Liver (tissue), 9 donors: ENCODE results near the gene ATG16L1. TPM values are rescaled to one million over a fixed set of nuclear protein-coding genes. Genes with fewer than 3 reads are reported as not detected.

Experiments
- DNase-seq: peaks from one replicate; pipeline ENCODE4 v3.0.0-alpha.2; 2017; ENCODE audit warnings: low spot score
- H3K27ac ChIP-seq, 2 donors: one replicate each; pipeline ENCODE4 v1.7.0; 2013; ENCODE audit warnings: inconsistent platforms in 2 of 2, low read length in 2 of 2, control low read depth in 1 of 2, low read depth in 1 of 2, mild to moderate bottlenecking in 1 of 2
- H3K27me3 ChIP-seq, 4 donors: one replicate each; pipeline versions ENCODE4 v1.6.1 to v1.7.0; 2013; ENCODE audit warnings: low read length in 3 of 4, inconsistent platforms in 1 of 4, mild to moderate bottlenecking in 1 of 4, moderate library complexity in 1 of 4; ENCODE audit not compliant: control insufficient read depth in 4 of 4, insufficient read depth in 4 of 4
- H3K36me3 ChIP-seq, 4 donors: one replicate each; pipeline versions ENCODE4 v1.6.1 to v1.7.0; 2013; ENCODE audit warnings: low read length in 3 of 4, mild to moderate bottlenecking in 3 of 4, low read depth in 1 of 4, moderate library complexity in 1 of 4; ENCODE audit not compliant: control insufficient read depth in 4 of 4, insufficient read depth in 3 of 4
- H3K4me1 ChIP-seq, 4 donors: one replicate each; pipeline versions ENCODE4 v1.6.1 to v1.7.0; 2013; ENCODE audit warnings: low read length in 3 of 4, mild to moderate bottlenecking in 3 of 4, moderate library complexity in 1 of 4; ENCODE audit not compliant: control insufficient read depth in 4 of 4, insufficient read depth in 4 of 4
- H3K4me3 ChIP-seq, 3 donors: one replicate each; pipeline versions ENCODE4 v1.6.1 to v1.7.0; 2013; ENCODE audit warnings: low read length in 3 of 3, control low read depth in 1 of 3, low read depth in 1 of 3, mild to moderate bottlenecking in 1 of 3
- H3K9ac ChIP-seq, 2 donors: one replicate each; pipeline ENCODE4 v1.7.0; 2013; ENCODE audit warnings: low read length in 2 of 2, mild to moderate bottlenecking in 2 of 2, moderate library complexity in 2 of 2, control low read depth in 1 of 2, low read depth in 1 of 2
- H3K9me3 ChIP-seq, 4 donors: one replicate each; pipeline versions ENCODE4 v1.6.1 to v1.7.0; 2013; ENCODE audit warnings: low read length in 3 of 4; ENCODE audit not compliant: control insufficient read depth in 4 of 4
- ATF3 ChIP-seq: IDR thresholded peaks from 2 replicates; pipeline ENCODE4 v1.6.1; 2016; ENCODE audit warnings: antibody characterized with exemption
- CTCF ChIP-seq: fragments of 150-350 bp; IDR thresholded peaks from 2 replicates; pipeline ENCODE4 v1.5.1; 2017; ENCODE audit warnings: improper control_type of control experiment, low read depth, low read length; ENCODE audit not compliant: missing input control
- EGR1 ChIP-seq, 2 donors: IDR thresholded peaks; 2 replicates each; pipeline ENCODE4 v1.6.1; 2016 to 2018; ENCODE audit warnings: antibody characterized with exemption in 2 of 2, low read depth in 2 of 2
- FOXA1 ChIP-seq: IDR thresholded peaks from 2 replicates; pipeline ENCODE4 v1.6.1; 2016; ENCODE audit warnings: antibody characterized with exemption
- FOXA2 ChIP-seq: IDR thresholded peaks from 2 replicates; pipeline ENCODE4 v1.6.1; 2016; ENCODE audit warnings: antibody characterized with exemption
- GABPA ChIP-seq, 2 donors: IDR thresholded peaks in 1 of 2; conservative IDR thresholded peaks in 1 of 2; 2 replicates each; pipeline ENCODE4 v1.6.1; 2016; ENCODE audit warnings: antibody characterized with exemption in 2 of 2, mild to moderate bottlenecking in 1 of 2, moderate library complexity in 1 of 2
- HNF4A ChIP-seq, 2 donors: conservative IDR thresholded peaks; 2 replicates each; pipeline ENCODE4 v1.6.1; 2016; ENCODE audit warnings: antibody characterized with exemption in 2 of 2, mild to moderate bottlenecking in 2 of 2
- HNF4G ChIP-seq: IDR thresholded peaks from 2 replicates; pipeline ENCODE4 v1.6.1; 2016; ENCODE audit warnings: antibody characterized with exemption
- JUND ChIP-seq, 2 donors: IDR thresholded peaks; 2 replicates each; pipeline ENCODE4 v1.6.1; 2016; ENCODE audit warnings: antibody characterized with exemption in 2 of 2
- MAX ChIP-seq: IDR thresholded peaks from 2 replicates; pipeline ENCODE4 v1.6.1; 2016; ENCODE audit warnings: antibody characterized with exemption
- NR2F2 ChIP-seq: IDR thresholded peaks from 2 replicates; pipeline ENCODE4 v1.6.1; 2016; ENCODE audit warnings: antibody characterized with exemption
- RAD21 ChIP-seq, 2 donors: IDR thresholded peaks; 2 replicates each; pipeline ENCODE4 v1.6.1; 2016; ENCODE audit warnings: antibody characterized with exemption in 2 of 2, mild to moderate bottlenecking in 2 of 2
- REST ChIP-seq: IDR thresholded peaks from 2 replicates; pipeline ENCODE4 v1.6.1; 2016; ENCODE audit warnings: antibody characterized with exemption, mild to moderate bottlenecking
- SP1 ChIP-seq: IDR thresholded peaks from 2 replicates; pipeline ENCODE4 v1.6.1; 2018; ENCODE audit warnings: antibody characterized with exemption, mild to moderate bottlenecking
- TAF1 ChIP-seq: conservative IDR thresholded peaks from 2 replicates; pipeline ENCODE4 v1.6.1; 2016; ENCODE audit warnings: antibody characterized with exemption, mild to moderate bottlenecking
- ZBTB33 ChIP-seq: IDR thresholded peaks from 2 replicates; pipeline ENCODE4 v1.6.1; 2016; ENCODE audit warnings: antibody characterized with exemption
- WGBS: extraction: QIAGEN DNeasy Blood & Tissue Kit; methylation state at CpG from one replicate; pipeline ENCODE4 v1.1.7; 2013; 5-methylcytosine and 5-hydroxymethylcytosine counted together
- polyA plus RNA-seq, 2 donors: library from polyadenylated mRNA; stranded (reverse) in 1 of 2; unstranded in 1 of 2; fragments of 200-250 nt in 1 of 2; fragments of >200 nt in 1 of 2; fragmentation: Nextera tagmentation in 1 of 2; extraction: Ambion mirVana in 1 of 2; gene quantifications; one replicate each; pipeline versions ENCODE4 v1.2.1 to v1.2.3, GENCODE V29; 2013 to 2015
- total RNA-seq, 2 donors: library from RNA; depleted of rRNA; stranded (reverse); fragments of >200 nt; gene quantifications; one replicate each; pipeline ENCODE4 v1.2.3, GENCODE V29; 2014
- donor health status: healthy.
- donor health status: healthy.
- donor health status: healthy.
- donor health status: healthy.
- donor health status: healthy.

ATG16L1 gene
- total and polyA plus RNA-seq, 4 donors, result 6.4 to 22.8 (median 15.7) TPM

GRCh38 chr2:233209117-233209532, 42.3 kb upstream of the ATG16L1 start:
- 74% methylated on average over 4 of the region's 4 CpGs for WGBS
- TF ChIP-seq RAD21 (IDR thresholded peaks at IDR 0.05) (no peak), HNF4A (conservative IDR thresholded peaks at IDR 0.05) (no peak), TAF1 (no peak), ZBTB33 (no peak), JUND (IDR thresholded peaks at IDR 0.05) (no peak), MAX (no peak), FOXA1 (no peak), CTCF (no peak), EGR1 (IDR thresholded peaks at IDR 0.05; ENCODE audit: low read depth in 2 of 2) (no peak), FOXA2 (no peak), HNF4G (no peak), SP1 (no peak), REST (no peak), NR2F2 (no peak), GABPA (IDR thresholded peaks at IDR 0.05 in 1 of 2, conservative IDR thresholded peaks at IDR 0.05 in 1 of 2) (no peak), ATF3 (no peak)
- DNase-seq, result no peak

More at GRCh38 chr2:233209117-233209532, 42.3 kb upstream of the ATG16L1 start:
- H3K27ac ChIP-seq, result no peak overlapping the region
- no peak overlapping the region for H3K9ac ChIP-seq
- H3K27me3 ChIP-seq, result no peaks in the 10 kb centered on the region
- H3K36me3 ChIP-seq, result peaks cover 0 to 2% (median 0%) of the 10 kb centered on the region in 4 donors
- H3K4me1 ChIP-seq, result no peaks in the 10 kb centered on the region
- H3K9me3 ChIP-seq, result no peaks in the 10 kb centered on the region
- H3K4me3 ChIP-seq, result no peak overlapping the region
